GM21723 (cell line): ENCODE results near the gene GPLD1.
"Not testable (repeated sequence)": the region's sequence is repeated elsewhere in the genome, so short reads cannot be mapped to it uniquely, and the experiment has no call there.

Source experiments
- ATAC-seq: cut with Tn5 transposase; IDR thresholded peaks from one replicate; pipeline ENCODE4 v1.9.1; 2021; ENCODE audit warnings: mild to moderate bottlenecking, moderate library complexity; ENCODE audit not compliant: unreplicated experiment

The GPLD1 gene

GRCh38 chr6:24425091-24425490, 64.3 kb downstream of the GPLD1 start:
- ATAC-seq = no peak

DNA sequence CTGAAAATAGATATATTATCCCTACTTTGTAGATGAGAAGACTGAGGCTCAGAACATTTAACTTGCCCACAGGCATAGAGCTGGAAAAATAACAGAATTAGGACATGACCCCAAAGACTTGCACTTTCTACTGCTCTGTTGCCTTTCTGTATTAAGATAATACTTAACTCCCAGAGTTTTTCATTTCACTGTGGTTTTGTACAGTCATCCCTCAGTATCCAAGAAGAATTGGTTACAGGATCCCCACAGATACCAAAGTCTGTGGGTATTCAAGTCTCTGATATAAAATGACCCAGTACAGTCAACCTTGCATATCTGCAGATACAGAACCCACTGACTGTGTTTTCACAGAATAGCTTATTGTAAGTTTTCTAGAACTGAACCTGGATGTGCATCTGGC, 69.9 kb downstream of the GPLD1 start:
- no peak for ATAC-seq

- ATAC-seq = peak; percentile 70
Measured at GRCh38 chr6:24415753-24416152, 73.6 kb downstream of the GPLD1 start.

DNA sequence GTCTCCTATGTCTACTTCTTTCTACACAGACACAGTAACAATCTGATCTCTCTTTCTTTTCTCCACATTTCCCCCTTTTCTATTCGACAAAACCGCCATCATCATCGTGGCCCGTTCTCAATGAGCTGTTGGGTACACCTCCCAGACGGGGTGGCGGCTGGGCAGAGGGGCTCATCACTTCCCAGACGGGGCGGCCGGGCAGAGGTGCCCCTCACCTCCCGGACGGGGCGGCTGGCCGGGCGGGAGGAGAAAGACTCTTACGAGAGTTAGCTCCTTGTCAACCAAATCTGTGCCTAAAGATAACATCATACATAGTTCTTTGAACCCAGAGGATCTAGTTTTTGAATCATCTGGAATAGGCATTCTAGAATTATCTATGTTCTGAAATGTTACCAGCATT, 74.8 kb downstream of the GPLD1 start:
- not testable (repeated sequence) for ATAC-seq

- ATAC-seq = no peak
Measured at GRCh38 chr6:24412294-24412693, 77.1 kb downstream of the GPLD1 start.

DNA sequence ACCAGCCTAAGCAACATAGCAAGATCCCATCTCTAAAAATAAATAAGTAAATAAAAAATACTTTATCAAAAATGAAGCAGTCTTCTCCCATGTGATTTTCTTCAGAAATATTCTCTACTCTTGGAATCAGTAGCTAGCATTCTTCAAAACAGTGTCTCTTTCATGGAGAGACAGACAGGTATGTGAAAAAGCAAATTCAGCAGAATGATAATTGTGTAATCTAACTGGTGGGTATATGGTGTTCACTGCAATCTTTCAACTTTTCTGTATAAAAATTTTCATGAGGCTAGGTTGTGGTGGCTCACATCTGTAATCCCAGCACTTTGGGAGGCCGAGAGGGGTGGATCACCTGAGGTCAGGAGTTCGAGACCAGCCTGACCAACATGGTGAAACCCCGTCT, 78.8 kb downstream of the GPLD1 start:
- ATAC-seq = no peak

GRCh38 chr6:24408719-24409410, 80.5 kb downstream of the GPLD1 start:
- peak; percentile 91 for ATAC-seq

- ATAC-seq = no peak
Measured at GRCh38 chr6:24405262-24405661, 84.1 kb downstream of the GPLD1 start.

DNA sequence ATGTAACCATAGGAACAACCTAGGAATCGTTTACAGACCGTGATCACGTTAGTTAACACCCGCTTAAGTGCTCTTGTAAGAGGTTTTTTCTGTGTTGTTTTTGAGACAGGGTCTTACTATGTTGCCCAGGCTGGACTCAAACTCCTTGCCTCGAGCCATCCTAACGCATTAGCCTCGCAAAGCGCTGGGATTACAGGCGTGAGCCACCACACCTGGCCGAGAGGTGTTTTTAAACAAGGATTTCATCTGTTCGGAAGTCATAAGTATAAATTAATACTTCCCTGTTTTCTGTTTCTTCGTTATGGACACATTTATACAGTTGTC, 85.9 kb downstream of the GPLD1 start:
- ATAC-seq = peak; percentile 9

- peak; percentile 98 for ATAC-seq
Measured at GRCh38 chr6:24402697-24403500, 86.5 kb downstream of the GPLD1 start, which contains the start of gene MRS2. TSS of gene MRS2 (plus strand) at chr6:24402936. CDS start at chr6:24403047, 111 bp downstream.

DNA sequence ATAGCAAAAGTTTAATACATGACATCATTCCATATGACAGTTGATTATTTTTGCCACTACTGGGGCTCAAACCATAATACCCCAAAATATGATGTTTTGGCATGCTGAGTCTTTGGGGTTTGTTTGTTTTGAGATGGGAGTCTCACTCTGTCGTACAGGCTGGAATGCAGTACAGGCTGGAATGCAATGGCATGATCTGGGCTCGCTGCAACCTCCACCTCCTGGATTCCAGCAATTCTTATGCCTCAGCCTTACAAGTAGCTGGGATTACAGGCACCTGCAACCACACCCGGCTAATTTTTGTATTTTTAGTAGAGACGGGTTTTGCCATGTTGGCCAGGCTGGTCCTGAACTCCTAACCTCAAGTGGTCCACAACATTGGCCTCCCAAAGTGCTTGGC, 87.9 kb downstream of the GPLD1 start:
- ATAC-seq = no peak

- ATAC-seq = not testable (repeated sequence)
Measured at GRCh38 chr6:24400045-24401039, 89.0 kb downstream of the GPLD1 start.

DNA sequence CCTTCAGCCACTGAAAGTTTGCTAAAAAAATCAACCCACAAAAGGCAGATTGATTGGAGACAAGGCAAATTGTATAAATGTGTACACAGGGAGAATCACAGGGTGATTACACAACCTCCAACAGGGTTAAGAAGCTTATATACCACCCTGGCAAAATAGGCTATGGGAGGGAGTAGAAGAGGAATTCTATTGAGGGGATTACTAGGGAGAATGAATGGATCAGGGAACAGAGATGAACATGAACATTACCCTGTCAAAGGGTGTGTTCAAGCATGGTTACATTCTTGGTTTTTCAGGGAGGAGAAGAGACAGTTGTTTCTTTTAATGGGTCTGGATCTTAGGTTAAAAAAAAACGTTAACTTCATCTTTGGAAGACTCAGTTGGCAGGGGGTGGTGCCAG, 91.7 kb downstream of the GPLD1 start:
- ATAC-seq = no peak

GRCh38 chr6:24396824-24397223, 92.6 kb downstream of the GPLD1 start:
- no peak for ATAC-seq

DNA sequence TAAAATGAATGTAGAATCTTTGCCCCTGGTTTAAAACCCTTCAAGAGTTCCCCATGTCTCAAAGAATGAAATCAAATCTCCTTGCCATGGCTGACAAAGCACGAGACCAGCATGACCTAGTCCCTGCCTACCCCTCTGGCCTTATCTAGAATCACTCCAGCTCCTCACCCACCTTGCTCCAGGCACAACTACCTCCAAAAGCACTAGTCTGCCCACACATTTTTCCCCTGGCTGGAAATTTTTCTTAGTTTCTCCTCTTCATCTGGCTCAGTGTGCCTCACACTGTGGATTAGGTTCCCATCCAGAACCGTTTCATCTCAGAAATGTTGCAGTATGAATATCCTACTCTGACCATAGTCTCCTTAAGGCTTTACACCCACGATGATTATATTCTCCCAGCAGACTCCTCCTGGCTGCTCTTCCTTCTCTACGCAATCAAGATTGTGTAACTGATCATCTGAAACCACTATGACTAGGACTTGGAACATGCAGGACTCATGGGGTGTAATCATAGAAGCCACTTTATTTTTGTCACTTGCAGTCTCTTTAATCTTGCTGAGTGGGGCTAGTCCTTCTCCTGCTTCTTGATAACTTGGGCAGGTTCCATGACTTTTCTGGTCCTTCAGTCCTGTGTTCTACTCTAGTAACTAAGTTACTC, 94.5 kb downstream of the GPLD1 start:
- no peak for ATAC-seq

DNA sequence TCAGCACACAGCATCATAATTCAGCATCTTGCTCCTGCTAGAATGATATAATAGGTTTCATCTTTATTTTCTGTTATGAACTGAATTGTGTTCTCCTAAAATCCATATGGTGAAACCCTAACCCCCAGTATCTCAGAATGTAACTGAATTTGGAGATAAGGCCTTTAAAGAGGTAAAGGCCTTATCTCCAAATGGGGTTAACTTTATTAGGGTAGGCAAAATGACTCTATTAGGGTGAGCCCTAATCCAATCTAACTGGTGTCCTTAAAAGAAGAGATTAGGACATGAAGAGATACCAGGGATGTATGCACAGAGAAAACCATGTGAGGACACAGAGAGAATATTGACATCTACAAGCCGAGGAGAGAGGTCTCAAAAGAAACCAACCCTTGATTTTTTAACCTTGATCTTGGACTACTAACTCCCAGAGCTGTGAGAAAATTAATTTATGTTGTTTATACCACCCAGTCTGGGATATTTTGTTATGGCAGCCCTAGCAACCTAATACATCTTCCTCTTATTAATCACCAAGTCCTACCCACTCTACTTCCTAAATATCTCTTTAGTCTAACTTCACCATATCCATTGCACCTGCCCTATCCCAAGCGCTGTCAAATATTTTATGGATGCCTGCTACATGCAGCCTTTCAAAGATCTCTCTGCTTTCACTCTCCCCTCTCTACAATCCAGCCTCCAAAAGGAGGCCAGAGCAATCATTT, 95.2 kb downstream of the GPLD1 start:
- no peak for ATAC-seq

DNA sequence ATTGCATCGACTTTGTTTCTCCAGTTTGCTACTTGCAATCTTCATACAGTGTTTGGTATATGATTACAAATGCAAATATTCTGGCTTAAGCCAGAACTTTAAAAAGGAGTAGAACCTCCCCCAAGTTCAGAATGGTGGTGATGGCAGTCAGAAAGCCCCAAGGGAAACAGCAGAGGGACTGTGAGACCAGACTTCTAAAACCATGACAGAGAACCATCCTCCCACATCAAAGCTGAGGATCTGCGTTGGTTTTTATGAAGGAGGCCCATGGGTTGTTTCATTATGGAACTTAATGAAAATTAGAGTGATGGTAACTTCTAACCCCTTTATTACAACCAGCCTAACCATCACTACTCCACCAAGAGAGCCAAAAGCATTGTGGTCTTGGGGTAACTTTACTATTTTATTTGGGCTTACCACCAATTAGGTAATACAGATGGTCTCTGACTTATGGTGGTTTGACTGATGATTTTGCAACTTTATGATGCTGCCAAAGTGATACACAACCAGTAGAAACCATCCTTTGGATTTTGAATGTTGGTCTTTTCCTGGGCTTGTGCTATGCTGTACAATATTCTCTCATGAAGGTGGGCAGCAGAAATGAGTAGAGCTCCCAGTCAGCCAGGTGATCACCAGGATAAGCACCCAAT, 97.5 kb downstream of the GPLD1 start:
- ATAC-seq = peak; percentile 79

- no peak for ATAC-seq
Measured at GRCh38 chr6:24391208-24391607, 98.2 kb downstream of the GPLD1 start.

GRCh38 chr6:24387818-24388217, 101.6 kb downstream of the GPLD1 start:
- ATAC-seq = no peak
